Neural progenitor cell (in vitro differentiated cells): Measurements from ENCODE around the gene KPNA2. TPM values are rescaled to one million over a fixed set of nuclear protein-coding genes. Genes with fewer than 3 reads are reported as not detected.

Source experiments
- DNase-seq: peaks from one replicate; pipeline ENCODE4 v3.0.0-alpha.2; 2016; ENCODE audit warnings: low spot score
- H2AFZ ChIP-seq: fragments of 200-600 bp; sonication (generic); replicated peaks from 2 replicates; pipeline ENCODE4 v1.6.1; 2016; ENCODE audit warnings: antibody characterized with exemption
- H3F3A ChIP-seq: fragments of 200-600 bp; sonication (generic); 2 replicates; pipeline ENCODE4 v1.6.1; 2016; ENCODE audit warnings: antibody characterized with exemption, low read depth
- H3K27ac ChIP-seq: fragments of 200-600 bp; sonication (generic); 2 replicates; pipeline ENCODE4 v1.5.1; 2016; ENCODE audit warnings: mild to moderate bottlenecking
- H3K27me3 ChIP-seq: fragments of 200-600 bp; sonication (generic); 2 replicates; pipeline ENCODE4 v1.6.1; 2016; ENCODE audit warnings: mild to moderate bottlenecking, moderate library complexity
- H3K36me3 ChIP-seq: fragments of 200-600 bp; sonication (generic); 2 replicates; pipeline ENCODE4 v1.5.1; 2016
- H3K4me1 ChIP-seq: fragments of 200-600 bp; sonication (generic); 2 replicates; pipeline ENCODE4 v1.6.1; 2016; ENCODE audit warnings: mixed run types
- H3K4me2 ChIP-seq: fragments of 200-600 bp; sonication (generic); 2 replicates; pipeline ENCODE4 v1.6.1; 2016
- H3K4me3 ChIP-seq: fragments of 200-600 bp; sonication (generic); 2 replicates; pipeline ENCODE4 v1.5.1; 2016
- H3K79me2 ChIP-seq: fragments of 200-600 bp; sonication (generic); 2 replicates; pipeline ENCODE4 v1.6.1; 2016; ENCODE audit warnings: low read depth
- H3K9ac ChIP-seq: fragments of 200-600 bp; sonication (generic); 2 replicates; pipeline ENCODE4 v1.6.1; 2016
- H3K9me3 ChIP-seq: fragments of 200-600 bp; sonication (generic); 2 replicates; pipeline ENCODE4 v1.5.1; 2016; ENCODE audit warnings: low read depth
- H4K20me1 ChIP-seq: fragments of 200-600 bp; sonication (generic); 2 replicates; pipeline ENCODE4 v1.6.1; 2016; ENCODE audit warnings: low read depth
- H3K27ac Mint-ChIP-seq: 3 replicates; pipeline ENCODE4 v1.8.0; 2021; ENCODE audit warnings: mixed read lengths
- H3K27me3 Mint-ChIP-seq: 2 replicates; pipeline ENCODE4 v1.8.0; 2022; ENCODE audit warnings: low read depth, mild to moderate bottlenecking, inconsistent platforms, moderate library complexity, mixed read lengths; ENCODE audit not compliant: insufficient read depth
- H3K36me3 Mint-ChIP-seq: 3 replicates; pipeline ENCODE4 v1.8.0; 2021; ENCODE audit warnings: mixed read lengths
- H3K4me1 Mint-ChIP-seq: 3 replicates; pipeline ENCODE4 v1.8.0; 2021; ENCODE audit warnings: mixed read lengths
- H3K4me3 Mint-ChIP-seq: 3 replicates; pipeline ENCODE4 v1.8.0; 2021; ENCODE audit warnings: mild to moderate bottlenecking, moderate library complexity, mixed read lengths
- H3K9me3 Mint-ChIP-seq: 3 replicates; pipeline ENCODE4 v1.8.0; 2020; ENCODE audit warnings: mixed read lengths
- EZH2 ChIP-seq: fragments of 200-600 bp; sonication (generic); IDR thresholded peaks from 2 replicates; pipeline ENCODE4 v1.6.1; 2017; ENCODE audit warnings: antibody characterized with exemption, mild to moderate bottlenecking, moderate library complexity
- EZH2phosphoT487 ChIP-seq: fragments of 200-600 bp; sonication (generic); IDR thresholded peaks from 2 replicates; pipeline ENCODE4 v1.6.1; 2017; ENCODE audit warnings: antibody characterized with exemption
- total RNA-seq: library from RNA; depleted of rRNA; stranded (reverse); fragments of >200 nt; gene quantifications from 2 replicates; pipeline ENCODE4 v1.2.3, GENCODE V29; 2015; ENCODE audit warnings: low replicate concordance
- TF ChIP-seq, protein P1 (sequence below): fragments of 200-600 bp; sonication (generic); IDR thresholded peaks from 2 replicates; pipeline ENCODE4 v1.5.1; 2017; ENCODE audit warnings: antibody characterized with exemption, mild to moderate bottlenecking

The KPNA2 gene
- total RNA-seq: 480 and 549 TPM in 2 replicates

DNA sequence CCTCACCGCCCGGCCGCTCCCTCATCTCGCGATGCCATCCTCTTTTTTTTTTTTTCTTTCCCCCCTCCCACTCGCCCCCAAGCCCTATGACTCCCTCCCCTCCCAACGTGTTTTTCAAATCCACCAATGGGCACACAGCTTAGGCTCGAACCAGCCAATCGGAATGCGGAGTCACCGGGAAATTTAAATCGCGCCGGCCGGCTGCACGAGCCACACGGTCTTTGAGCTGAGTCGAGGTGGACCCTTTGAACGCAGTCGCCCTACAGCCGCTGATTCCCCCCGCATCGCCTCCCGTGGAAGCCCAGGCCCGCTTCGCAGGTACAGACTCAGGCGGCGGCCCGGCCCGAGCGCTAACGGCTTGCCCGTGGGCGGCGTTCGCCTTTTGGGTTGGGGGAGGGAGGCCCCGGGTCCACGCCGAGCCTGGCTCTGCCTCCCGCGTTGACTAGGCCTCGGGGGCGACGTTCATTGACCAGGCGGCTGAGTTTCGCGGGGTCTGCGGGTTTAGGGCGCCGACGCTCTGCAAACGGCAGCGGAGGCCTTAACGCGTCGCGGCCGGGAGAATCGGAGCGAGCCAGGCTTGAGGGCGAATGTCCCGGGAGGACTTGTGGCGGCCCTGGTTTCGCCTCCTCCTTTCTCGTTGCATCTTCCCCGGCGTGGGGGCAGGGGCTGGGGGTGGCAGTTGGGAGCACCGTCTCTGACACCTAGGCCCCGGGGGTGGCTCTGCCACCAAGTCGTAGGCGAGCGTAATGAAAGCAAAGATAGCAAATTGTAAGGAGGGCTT, at the start of gene KPNA2:
TSS of gene KPNA2 (plus strand) at position 213 of the 781 bp plus-strand sequence. CDS start 1,398 bp downstream, outside the sequence.
- Histone ChIP-seq H3K79me2 (peaks cover 52% of the 10 kb centered on the region), H3K4me3 (peak within 1 kb of the TSS; percentile 92), H2AFZ (no peak within 1 kb of the TSS), H3K9me3 (no peaks in the 10 kb centered on the region), H3K27me3 (no peaks in the 10 kb centered on the region), H4K20me1 (peaks cover 51% of the 10 kb centered on the region), H3K27ac (peak within 1 kb of the TSS; percentile 81), H3K4me2 (peak within 1 kb of the TSS; percentile 87), H3F3A (peaks cover 45% of the 10 kb centered on the region), H3K9ac (peak within 1 kb of the TSS; percentile 94), H3K4me1 (peaks cover 32% of the 10 kb centered on the region), H3K36me3 (peaks cover 9% of the 10 kb centered on the region)
- peak within 1 kb of the TSS; percentile 99 for H3K4me3 Mint-ChIP-seq
- peak; percentile 97 for DNase-seq
- peak within 1 kb of the TSS; percentile 95 for H3K27ac Mint-ChIP-seq
- TF ChIP-seq, protein P1, sequence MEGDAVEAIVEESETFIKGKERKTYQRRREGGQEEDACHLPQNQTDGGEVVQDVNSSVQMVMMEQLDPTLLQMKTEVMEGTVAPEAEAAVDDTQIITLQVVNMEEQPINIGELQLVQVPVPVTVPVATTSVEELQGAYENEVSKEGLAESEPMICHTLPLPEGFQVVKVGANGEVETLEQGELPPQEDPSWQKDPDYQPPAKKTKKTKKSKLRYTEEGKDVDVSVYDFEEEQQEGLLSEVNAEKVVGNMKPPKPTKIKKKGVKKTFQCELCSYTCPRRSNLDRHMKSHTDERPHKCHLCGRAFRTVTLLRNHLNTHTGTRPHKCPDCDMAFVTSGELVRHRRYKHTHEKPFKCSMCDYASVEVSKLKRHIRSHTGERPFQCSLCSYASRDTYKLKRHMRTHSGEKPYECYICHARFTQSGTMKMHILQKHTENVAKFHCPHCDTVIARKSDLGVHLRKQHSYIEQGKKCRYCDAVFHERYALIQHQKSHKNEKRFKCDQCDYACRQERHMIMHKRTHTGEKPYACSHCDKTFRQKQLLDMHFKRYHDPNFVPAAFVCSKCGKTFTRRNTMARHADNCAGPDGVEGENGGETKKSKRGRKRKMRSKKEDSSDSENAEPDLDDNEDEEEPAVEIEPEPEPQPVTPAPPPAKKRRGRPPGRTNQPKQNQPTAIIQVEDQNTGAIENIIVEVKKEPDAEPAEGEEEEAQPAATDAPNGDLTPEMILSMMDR: no peak
- no peak for TF ChIP-seq EZH2phosphoT487
- TF ChIP-seq EZH2: no peak
- H3K4me1 Mint-ChIP-seq: peaks cover 31% of the 10 kb centered on the region
- H3K27me3 Mint-ChIP-seq: peaks cover 4% of the 10 kb centered on the region
- H3K9me3 Mint-ChIP-seq: no peaks in the 10 kb centered on the region
- H3K36me3 Mint-ChIP-seq: peaks cover 22% of the 10 kb centered on the region

DNA sequence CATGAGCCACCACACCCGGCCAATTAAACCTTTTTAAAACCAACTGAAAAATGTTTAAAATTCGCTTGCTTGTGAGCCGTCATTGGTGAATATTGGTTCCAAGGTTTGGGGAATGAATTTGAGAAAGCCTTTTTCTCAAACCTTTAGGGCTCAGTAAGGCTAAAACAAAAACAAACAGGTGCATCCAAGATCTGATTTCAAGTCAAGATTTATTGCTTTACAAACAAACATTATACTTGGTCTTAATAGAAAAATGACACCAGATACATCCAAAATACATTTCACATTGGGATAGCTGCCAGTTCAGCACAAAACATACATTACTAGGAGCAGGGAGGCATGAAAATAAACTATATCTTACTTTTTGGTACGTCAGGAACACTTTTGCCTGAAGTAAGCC, 44.6 kb upstream of the KPNA2 start:
- no peaks in the 10 kb centered on the region for H3K36me3 ChIP-seq
- no peak overlapping the region for H3K27ac Mint-ChIP-seq
- no peaks in the 10 kb centered on the region for H3K9me3 Mint-ChIP-seq
- no peak overlapping the region for H3K4me3 Mint-ChIP-seq
- peaks cover 50% of the 10 kb centered on the region for H3F3A ChIP-seq
- no peaks in the 10 kb centered on the region for H4K20me1 ChIP-seq
- H2AFZ ChIP-seq: no peak overlapping the region
- no peak overlapping the region for H3K4me3 ChIP-seq
- no peaks in the 10 kb centered on the region for H3K79me2 ChIP-seq
- peaks cover 13% of the 10 kb centered on the region for H3K4me1 ChIP-seq
- no peaks in the 10 kb centered on the region for H3K27me3 Mint-ChIP-seq
- TF ChIP-seq, protein P1: no peak
- TF ChIP-seq EZH2 (no peak), EZH2phosphoT487 (no peak)
- H3K27me3 ChIP-seq: peaks cover 20% of the 10 kb centered on the region
- no peak for DNase-seq
- peaks cover 2% of the 10 kb centered on the region for H3K36me3 Mint-ChIP-seq
- no peak overlapping the region for H3K27ac ChIP-seq
- H3K9me3 ChIP-seq: no peaks in the 10 kb centered on the region
- H3K4me2 ChIP-seq: no peak overlapping the region
- H3K4me1 Mint-ChIP-seq: peaks cover 22% of the 10 kb centered on the region
- H3K9ac ChIP-seq: no peak overlapping the region

DNA sequence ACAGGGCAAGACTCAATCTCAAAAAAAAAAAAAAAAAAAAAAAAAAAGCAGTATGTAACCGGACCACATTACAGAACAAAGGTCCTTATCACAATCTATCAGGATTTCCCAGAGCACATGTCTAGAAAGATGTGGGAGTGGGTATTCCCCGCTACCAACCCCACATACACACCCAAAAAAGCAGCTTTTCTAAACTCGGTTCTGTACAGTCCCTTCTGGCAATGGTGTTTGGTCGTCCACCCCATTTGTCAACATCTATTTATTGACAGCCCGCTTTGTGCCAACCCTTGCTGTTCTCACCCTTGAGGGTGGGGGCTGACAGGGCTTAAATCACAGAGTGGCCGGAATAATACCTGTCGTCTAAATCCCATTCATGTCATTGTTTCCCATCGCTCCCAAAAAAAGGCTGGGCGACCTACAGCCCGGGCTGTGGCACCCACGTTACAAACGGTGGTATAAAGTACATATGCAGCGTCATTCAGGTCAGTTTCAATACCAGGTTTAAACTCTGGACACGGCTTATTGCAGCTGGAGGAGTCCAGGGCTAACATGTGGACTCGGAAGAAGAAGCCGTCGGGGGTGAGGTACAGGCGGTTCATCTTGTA, 42.9 kb upstream of the KPNA2 start:
- Mint-ChIP-seq H3K36me3 (peaks cover 2% of the 10 kb centered on the region), H3K9me3 (no peaks in the 10 kb centered on the region), H3K27me3 (no peaks in the 10 kb centered on the region), H3K4me1 (peaks cover 28% of the 10 kb centered on the region), H3K27ac (peak overlapping the region; percentile 90), H3K4me3 (peak overlapping the region; percentile 98)
- Histone ChIP-seq H3K9me3 (no peaks in the 10 kb centered on the region), H3K4me3 (peak overlapping the region; percentile 81), H3F3A (peaks cover 54% of the 10 kb centered on the region), H4K20me1 (no peaks in the 10 kb centered on the region), H2AFZ (peak overlapping the region; percentile 89), H3K79me2 (no peaks in the 10 kb centered on the region), H3K36me3 (no peaks in the 10 kb centered on the region), H3K4me2 (peak overlapping the region; percentile 88), H3K4me1 (peaks cover 17% of the 10 kb centered on the region), H3K27me3 (peaks cover 35% of the 10 kb centered on the region), H3K27ac (no peak overlapping the region), H3K9ac (peak overlapping the region; percentile 73)
- TF ChIP-seq, protein P1: no peak
- TF ChIP-seq EZH2 (no peak), EZH2phosphoT487 (no peak)
- peak; percentile 40 for DNase-seq
